Mucosa of descending colon (tissue), 3 donors: ENCODE results near the gene CRY1. TPM values are rescaled to one million over a fixed set of nuclear protein-coding genes. Genes with fewer than 3 reads are reported as not detected.

Experiments
- ATAC-seq: fragments of 200-7000 bp; cut with Tn5 transposase; one replicate; pipeline ENCODE4 v1.9.1; 2020; ENCODE audit warnings: mild to moderate bottlenecking, moderate library complexity
- DNase-seq, 3 donors: peaks; one replicate each; pipeline ENCODE4 v3.0.0-alpha.2; 2020
- H3K36me3 ChIP-seq: fragments of 200-600 bp; one replicate; pipeline ENCODE4 v1.8.0; 2021; ENCODE audit warnings: low read depth, mild to moderate bottlenecking
- H3K4me1 ChIP-seq: fragments of 200-600 bp; one replicate; pipeline ENCODE4 v1.8.0; 2021; ENCODE audit warnings: low read depth, mild to moderate bottlenecking
- H3K4me3 ChIP-seq: fragments of 200-600 bp; one replicate; pipeline ENCODE4 v1.8.0; 2021; ENCODE audit warnings: mild to moderate bottlenecking
- H3K9me3 ChIP-seq: fragments of 200-600 bp; one replicate; pipeline ENCODE4 v1.8.0; 2021; ENCODE audit warnings: mild to moderate bottlenecking
- intact Hi-C, 2 donors: fragments of 100-400 bp; cut with DNase I in 1 of 2; cut with micrococcal nuclease in 1 of 2; formaldehyde crosslinking; loops; one replicate each; pipeline versions ENCODE4 v1.11.0 to v1.11.1; 2022; cut with DNase I, micrococcal nuclease
- total RNA-seq, 3 donors: library from RNA; stranded (reverse); fragmentation: NEBNext Ultra II Directional in 2 of 3; extraction: Animal tissue kit (Norgen Biotek cat#: 25700) in 2 of 3; gene quantifications; one replicate each; pipeline versions ENCODE4 v1.2.1 to v1.2.4, GENCODE V29; 2021 to 2023
- TF ChIP-seq, protein P1 (sequence below): fragments of 200-600 bp; IDR thresholded peaks from one replicate; pipeline ENCODE4 v1.8.0; 2022; ENCODE audit warnings: antibody characterized with exemption, mild to moderate bottlenecking
- donor health status: DM: no; HTN: no; CAD: no; lungs with moderate emphysema.
- donor health status: DM: no; HTN: no; CAD: no.
- donor health status: DM: no; HTN: yes; CAD: no.

CRY1 gene
- total RNA-seq, 3 donors from 2014 or later: 11.4 to 22.8 (median 15.5) TPM

DNA sequence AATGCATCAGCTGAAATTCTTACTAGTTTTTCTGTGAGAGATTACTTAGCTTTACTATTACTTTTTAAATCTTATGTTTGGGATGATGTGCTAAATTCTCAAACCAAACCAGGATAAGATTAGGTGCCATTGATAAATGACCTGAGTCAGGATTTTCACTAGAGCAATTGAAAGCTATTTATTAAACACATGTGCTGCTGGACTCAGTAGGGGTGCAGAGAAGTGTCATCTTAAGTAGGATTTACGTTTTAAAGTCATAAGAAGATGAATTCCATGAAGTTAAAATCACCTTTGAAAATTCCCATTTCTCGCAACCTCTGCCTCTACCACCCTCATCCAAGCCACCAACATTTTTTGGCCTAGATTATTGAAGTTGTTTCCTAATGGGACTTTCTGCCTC lies 128.8 kb downstream of the CRY1 start:
- no peak overlapping the region for H3K4me3 ChIP-seq
- intact Hi-C loops: no loop called here
- no peaks in the 10 kb centered on the region for H3K36me3 ChIP-seq
- H3K4me1 ChIP-seq: no peaks in the 10 kb centered on the region
- TF ChIP-seq, protein P1, sequence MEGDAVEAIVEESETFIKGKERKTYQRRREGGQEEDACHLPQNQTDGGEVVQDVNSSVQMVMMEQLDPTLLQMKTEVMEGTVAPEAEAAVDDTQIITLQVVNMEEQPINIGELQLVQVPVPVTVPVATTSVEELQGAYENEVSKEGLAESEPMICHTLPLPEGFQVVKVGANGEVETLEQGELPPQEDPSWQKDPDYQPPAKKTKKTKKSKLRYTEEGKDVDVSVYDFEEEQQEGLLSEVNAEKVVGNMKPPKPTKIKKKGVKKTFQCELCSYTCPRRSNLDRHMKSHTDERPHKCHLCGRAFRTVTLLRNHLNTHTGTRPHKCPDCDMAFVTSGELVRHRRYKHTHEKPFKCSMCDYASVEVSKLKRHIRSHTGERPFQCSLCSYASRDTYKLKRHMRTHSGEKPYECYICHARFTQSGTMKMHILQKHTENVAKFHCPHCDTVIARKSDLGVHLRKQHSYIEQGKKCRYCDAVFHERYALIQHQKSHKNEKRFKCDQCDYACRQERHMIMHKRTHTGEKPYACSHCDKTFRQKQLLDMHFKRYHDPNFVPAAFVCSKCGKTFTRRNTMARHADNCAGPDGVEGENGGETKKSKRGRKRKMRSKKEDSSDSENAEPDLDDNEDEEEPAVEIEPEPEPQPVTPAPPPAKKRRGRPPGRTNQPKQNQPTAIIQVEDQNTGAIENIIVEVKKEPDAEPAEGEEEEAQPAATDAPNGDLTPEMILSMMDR: no peak
- ATAC-seq (no peak), DNase-seq (no peak)
- H3K9me3 ChIP-seq: no peaks in the 10 kb centered on the region

DNA sequence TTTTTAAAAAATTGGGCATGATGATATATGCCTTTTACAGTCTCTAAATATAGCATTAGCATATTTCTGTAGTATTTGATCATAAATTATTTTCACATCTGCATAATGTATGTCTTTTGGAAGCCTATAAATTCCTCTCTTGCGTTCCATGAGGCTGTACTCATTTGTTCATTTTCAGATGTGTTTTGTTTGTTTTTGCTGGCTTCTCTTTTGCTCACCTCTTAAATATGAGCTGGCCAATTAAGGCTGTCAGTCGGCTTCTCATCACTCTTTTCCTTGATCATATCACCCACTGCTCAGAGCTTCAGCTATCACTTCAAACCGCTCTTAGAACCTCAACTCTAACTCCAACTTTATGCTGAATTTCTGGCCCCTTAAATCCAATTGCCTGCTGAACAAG lies 131.1 kb downstream of the CRY1 start:
- Histone ChIP-seq H3K4me1 (peaks cover 8% of the 10 kb centered on the region), H3K4me3 (no peak overlapping the region), H3K36me3 (no peaks in the 10 kb centered on the region), H3K9me3 (no peaks in the 10 kb centered on the region)
- DNase-seq (no peak), ATAC-seq (no peak)
- TF ChIP-seq, protein P1: no peak
- intact Hi-C loops: no loop called here

DNA sequence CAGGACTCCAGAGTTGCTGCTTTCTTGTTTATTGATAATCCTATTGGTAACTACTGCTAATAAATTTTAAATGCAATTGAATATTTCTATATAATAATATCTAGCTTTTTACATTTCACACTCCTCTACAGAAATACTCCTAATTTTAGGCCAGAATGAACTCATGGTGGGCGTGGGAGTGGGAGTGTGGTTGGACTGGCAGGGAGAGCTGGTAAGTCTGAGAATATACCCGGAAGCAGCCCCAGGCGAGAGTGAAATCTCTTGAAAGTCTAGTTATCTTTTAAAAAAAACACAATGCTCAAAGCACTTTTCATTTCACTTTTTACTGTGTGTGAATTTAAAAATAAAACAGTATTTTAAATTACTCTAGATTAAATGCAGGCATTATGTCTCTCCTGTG lies 132.9 kb downstream of the CRY1 start:
- intact Hi-C loops: no loop called here
- DNase-seq (no peak), ATAC-seq (no peak)
- no peak overlapping the region for H3K4me3 ChIP-seq
- no peaks in the 10 kb centered on the region for H3K36me3 ChIP-seq
- no peaks in the 10 kb centered on the region for H3K9me3 ChIP-seq
- TF ChIP-seq, protein P1: no peak
- peaks cover 10% of the 10 kb centered on the region for H3K4me1 ChIP-seq

DNA sequence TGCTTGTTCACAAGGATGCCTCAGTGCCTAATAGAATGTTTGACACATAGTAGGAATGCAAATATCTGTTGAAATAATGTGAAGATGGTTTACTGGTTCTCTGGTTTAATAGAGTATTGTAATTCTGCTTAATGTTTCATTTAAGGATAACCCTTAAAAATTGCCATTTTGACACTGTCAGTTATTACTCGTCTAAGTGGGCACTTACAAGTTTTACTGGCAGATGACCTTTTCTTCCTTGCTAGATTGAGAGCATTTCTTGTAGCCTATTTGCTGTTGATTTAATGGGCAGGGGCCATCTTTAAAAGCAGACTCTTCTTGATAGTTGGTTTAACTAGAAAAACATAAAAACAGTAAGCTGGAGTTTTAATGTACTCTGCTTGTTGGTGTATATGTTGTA lies 135.8 kb downstream of the CRY1 start:
- no peak for ATAC-seq
- Histone ChIP-seq H3K9me3 (no peaks in the 10 kb centered on the region), H3K4me1 (peaks cover 10% of the 10 kb centered on the region), H3K4me3 (no peak overlapping the region), H3K36me3 (no peaks in the 10 kb centered on the region)
- TF ChIP-seq, protein P1: no peak
- intact Hi-C loops: no loop called here
- DNase-seq: no peak

DNA sequence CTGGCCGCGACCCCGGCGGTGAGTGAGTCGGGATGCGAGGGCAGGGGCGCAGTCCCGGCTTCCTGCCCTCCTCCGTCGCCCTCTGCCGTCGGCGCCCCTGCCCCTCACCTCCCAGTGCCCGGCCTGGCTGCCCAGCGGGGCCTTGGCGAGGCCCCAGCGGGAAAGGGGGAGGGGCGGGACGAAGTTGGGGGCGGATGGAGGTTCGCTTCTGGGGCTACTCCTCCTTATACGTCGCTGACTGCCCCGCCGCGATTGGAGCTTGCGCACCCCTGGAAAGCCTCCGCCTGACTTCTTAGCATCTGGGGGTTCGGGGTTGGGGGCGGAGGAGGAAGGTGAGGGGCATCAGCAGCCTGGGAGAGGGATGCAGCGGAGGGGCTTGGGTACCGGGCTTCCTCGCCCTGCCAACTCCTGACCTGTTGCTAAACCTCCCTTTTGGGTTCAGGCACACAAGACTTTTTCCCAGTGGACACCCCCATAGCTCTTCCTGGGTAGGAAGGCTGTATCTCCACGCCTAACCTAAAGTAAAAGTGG lies 137.2 kb downstream of the CRY1 start:
- peak; percentile 64 to 85 (median 80) for DNase-seq
- no peaks in the 10 kb centered on the region for H3K36me3 ChIP-seq
- TF ChIP-seq, protein P1: no peak
- H3K9me3 ChIP-seq: no peaks in the 10 kb centered on the region
- ATAC-seq: peak; percentile 69
- H3K4me1 ChIP-seq: peaks cover 10% of the 10 kb centered on the region
- intact Hi-C loops: no loop called here
- H3K4me3 ChIP-seq: peak overlapping the region; percentile 84
